GM21390 (cell line): ENCODE data around the gene MMP8.
"Not testable (repeated sequence)": the region's sequence is repeated elsewhere in the genome, so short reads cannot be mapped to it uniquely, and the experiment has no call there.

ENCODE experiments used
- ATAC-seq: cut with Tn5 transposase; IDR thresholded peaks from one replicate; pipeline ENCODE4 v1.9.1; 2021; ENCODE audit not compliant: unreplicated experiment

MMP8 gene, protein sequence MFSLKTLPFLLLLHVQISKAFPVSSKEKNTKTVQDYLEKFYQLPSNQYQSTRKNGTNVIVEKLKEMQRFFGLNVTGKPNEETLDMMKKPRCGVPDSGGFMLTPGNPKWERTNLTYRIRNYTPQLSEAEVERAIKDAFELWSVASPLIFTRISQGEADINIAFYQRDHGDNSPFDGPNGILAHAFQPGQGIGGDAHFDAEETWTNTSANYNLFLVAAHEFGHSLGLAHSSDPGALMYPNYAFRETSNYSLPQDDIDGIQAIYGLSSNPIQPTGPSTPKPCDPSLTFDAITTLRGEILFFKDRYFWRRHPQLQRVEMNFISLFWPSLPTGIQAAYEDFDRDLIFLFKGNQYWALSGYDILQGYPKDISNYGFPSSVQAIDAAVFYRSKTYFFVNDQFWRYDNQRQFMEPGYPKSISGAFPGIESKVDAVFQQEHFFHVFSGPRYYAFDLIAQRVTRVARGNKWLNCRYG

GRCh38 chr11:102724904-102725500 lies at the start of gene MMP8:
Gene MMP8, minus strand, starts transcription at chr11:102724954. Its CDS starts 99 bp downstream, at chr11:102724855.
- no peak for ATAC-seq

DNA sequence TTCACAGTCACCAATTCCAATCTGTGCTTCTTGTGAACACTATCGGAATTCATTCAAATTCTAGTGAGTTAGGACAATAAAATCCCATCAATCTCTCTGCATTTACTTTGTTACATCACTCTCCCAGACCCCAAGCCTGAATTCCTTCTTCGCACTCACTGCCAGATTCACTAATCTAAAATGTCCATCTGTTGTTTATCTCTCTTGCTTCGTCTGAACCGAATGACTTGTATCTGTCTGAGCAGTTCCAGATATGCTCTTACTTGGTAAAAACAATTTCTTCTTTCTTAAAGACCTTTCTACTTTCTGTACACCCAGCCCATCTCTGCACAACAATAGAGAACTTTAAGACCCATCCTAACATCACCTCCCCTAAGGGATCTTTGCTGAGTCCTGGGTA lies 48.6 kb upstream of the MMP8 start:
- no peak for ATAC-seq

- ATAC-seq = no peak
These were observed 46.6 kb upstream of the MMP8 start for GRCh38 chr11:102771351-102771750.

DNA sequence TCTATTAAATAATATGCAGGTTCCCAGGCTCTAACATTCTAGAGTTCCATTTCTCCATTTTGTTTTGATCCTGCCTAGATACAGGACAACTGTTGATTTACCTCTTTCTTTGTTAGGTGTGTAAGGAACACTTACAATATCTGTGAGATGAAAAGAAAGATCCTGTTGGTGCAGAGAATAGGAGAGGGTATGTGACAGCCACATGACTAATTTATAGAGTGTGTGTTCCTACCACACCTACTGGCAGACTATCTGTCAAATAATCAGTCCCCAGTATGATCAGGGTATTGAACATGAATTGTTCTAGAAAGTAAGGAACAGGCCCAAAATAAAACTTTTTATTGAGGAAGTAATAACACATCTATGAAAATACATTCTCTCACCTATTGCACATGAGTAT lies 45.4 kb upstream of the MMP8 start:
- ATAC-seq = no peak

DNA sequence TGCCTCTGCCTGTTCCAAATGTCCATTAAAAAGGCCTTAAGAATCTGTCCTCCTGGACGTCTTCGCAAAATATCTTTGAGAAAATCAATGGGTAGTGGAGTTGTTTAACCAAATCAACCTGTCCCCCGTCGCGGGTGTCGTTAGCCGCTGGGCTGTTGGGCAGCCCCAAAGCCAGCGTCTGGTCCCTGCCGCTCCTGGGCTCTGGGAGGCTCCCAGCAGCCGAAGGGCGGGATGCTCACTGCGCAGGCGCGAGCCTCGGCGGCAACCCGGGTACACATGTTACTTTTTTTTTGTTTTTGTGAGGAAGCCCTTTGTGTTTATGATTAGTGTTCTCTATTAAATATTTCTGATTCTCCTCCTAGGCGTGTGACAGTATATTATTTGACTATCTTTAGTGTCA lies 43.0 kb upstream of the MMP8 start:
- ATAC-seq = no peak

GRCh38 chr11:102763440-102763839 lies 38.7 kb upstream of the MMP8 start:
- ATAC-seq = no peak

DNA sequence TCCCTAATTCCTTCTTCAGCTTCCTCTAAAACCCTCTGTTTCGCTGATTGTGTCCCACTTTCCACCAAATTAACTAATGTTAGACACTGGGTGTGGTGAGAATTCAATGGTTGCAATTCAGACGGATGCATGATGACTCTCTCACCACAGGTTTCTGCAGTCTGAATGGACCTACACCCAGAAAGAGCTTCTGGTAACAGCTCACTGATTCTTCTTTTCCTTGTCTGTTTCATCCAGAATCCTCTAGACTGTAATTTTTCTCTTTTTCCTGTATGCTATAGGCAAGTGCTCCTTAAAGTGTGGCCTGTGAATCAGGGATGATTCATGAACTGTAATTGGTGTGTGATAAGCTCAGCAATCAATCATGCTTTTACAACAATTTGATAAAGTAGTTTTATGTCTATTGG lies 37.6 kb upstream of the MMP8 start:
- ATAC-seq = no peak

DNA sequence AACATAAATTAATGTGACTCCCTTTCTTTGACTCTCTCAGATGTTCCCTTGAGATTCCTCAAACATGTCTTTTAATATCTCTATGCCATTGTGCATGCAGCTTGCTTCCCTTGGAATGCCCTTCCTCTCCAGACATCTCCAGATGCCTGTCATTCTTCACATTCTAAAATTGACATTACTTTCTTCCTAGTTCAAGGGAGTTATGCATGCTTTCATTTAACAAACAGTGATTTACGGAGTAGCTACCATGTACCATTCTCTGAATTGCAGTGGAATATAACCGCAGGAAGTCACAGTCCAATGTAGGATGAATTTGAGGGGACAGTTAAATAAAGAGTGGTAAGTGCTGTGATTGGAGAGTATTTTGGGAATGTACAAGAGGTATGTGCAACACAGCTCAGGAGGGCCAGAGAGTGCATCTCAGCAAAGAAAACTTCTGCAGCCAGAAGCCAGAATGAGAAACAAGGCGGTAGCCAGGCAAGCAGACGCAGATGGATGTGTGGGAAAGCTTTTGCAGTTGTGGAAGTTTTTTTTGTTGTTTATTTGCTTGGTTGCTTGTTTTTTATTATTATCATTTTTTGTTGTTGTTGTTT lies 37.0 kb upstream of the MMP8 start:
- no peak for ATAC-seq

GRCh38 chr11:102760344-102761035 lies 35.7 kb upstream of the MMP8 start:
- ATAC-seq = no peak

DNA sequence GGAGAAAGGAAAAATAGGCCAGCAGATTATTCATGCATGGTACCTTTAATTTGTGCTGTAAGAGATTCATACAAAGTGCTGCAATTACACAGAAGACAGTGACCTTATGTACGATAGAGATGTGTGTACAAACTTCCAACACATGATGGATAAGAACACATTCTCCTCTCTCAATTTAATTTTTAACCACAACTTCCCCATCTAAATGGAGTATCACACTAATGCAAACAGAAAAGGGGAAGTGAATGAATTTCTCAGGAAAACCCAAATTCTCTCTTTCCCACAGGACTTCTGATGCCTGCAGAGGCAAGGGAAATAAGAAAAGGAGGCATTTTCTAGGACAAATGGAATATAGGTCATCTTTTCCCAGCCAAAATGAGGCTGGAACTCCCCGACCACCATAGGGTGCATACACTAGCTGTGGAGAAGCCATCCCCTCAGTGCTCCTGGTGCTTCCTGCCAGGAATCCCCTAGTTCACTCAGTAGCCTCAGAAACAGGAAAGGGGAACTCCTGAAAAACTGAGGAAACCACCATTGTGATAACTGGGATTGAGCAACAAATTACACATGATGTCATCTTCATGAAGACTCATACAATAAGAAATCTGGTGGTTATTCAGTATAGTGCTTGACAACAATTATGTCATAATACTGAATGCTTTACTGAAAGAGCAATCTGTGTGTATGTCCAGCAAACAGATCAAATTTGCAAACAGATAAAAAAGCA lies 33.2 kb upstream of the MMP8 start:
- ATAC-seq = no peak

GRCh38 chr11:102753267-102753666 lies 28.5 kb upstream of the MMP8 start:
- no peak for ATAC-seq

- ATAC-seq = no peak
These were observed 26.9 kb upstream of the MMP8 start for GRCh38 chr11:102751673-102752072.

DNA sequence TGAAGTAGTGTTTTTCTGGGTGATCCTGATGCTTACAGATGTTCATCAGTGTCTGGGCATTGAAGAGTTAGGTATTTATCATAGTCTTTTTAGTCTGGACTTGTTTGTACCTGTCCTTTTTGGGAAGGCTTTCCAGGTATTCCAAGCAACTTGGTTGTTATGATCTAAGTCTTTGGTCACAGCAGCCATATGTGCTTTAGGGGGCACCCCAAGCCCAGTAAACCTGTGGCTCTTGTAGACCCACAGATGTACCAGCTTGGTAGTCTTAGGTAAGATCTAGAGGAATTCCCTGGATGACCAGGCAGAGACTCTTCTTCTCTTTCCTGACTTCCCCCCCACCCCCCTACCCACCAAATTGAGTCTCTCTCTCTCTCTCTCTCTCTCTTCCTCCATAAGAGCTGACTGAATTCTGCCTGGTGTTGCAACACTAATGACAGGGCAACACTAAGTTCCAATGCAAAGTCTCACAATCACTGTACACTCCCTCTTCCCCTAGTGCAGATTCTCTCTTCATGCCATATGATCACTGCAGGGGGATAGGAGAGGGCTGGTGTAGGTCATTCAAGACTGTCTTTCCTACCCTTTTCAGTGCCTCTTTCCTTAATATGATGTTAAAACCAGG lies 24.5 kb upstream of the MMP8 start:
- ATAC-seq = no peak

GRCh38 chr11:102746746-102747578 lies 22.2 kb upstream of the MMP8 start:
- ATAC-seq = not testable (repeated sequence)

DNA sequence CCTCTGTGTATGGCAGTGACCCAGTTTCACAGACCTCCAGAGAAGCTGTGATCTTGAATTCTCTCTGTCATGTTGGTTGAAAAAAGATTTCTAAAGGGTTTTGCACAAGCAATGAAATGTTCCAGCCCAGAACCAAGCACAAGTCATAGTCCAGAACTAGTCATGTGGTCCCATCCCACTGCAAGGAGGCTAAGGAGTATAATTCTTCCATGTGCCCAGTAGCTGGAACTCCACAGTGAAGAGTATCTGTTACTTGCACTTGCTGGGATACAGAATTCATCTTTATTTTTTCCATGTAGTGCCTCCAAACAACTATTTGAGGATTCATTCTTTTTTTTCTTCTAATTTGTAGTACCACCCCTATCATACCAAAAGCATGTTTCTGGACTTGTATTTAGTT lies 9.9 kb upstream of the MMP8 start:
- ATAC-seq = no peak

DNA sequence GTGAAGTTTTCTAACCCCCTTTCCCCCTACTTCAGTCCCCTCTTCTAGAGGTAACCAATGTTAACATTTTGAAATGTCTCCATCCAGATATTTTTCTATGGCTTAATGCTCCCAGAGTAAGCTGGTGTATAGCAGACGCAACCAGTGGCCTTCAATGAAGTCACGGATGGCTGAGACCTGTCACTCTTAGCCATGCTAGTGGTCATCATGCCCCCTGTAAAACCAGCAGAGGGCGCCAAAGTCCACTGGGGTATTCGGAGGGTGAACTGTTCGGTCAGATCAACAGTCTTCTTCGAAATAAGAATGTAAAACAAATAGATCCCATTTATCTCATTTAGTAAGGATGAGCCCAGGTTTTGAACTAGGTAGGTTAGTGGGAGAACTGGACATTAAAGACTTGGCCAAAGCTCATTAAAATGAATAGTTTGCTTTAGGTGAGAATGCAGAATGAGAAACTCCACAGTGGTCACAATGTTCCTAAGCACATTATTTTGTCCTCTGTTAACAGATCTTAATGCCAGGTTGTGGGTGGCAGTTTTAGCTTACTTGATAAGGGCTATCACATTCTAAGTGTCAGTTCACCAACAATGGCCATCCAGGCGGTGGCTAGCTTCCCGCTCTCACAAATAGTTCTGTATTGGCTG lies 8.6 kb upstream of the MMP8 start:
- peak; percentile 94 for ATAC-seq

DNA sequence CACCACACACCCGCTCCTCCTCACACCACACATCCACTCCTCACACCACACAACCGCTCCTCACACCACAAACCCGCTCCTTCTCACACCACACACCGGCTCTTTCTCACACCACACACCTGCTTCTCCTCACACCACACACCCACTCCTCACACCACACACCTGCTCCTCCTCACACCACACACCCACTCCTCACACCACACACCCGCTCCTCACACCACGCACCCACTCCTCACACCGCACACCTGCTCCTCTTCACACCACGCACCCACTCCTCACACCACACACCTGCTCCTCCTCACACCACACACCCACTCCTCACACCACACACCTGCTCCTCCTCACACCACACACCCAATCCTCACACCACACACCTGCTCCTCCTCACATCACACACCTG lies 6.2 kb upstream of the MMP8 start:
- not testable (repeated sequence) for ATAC-seq

DNA sequence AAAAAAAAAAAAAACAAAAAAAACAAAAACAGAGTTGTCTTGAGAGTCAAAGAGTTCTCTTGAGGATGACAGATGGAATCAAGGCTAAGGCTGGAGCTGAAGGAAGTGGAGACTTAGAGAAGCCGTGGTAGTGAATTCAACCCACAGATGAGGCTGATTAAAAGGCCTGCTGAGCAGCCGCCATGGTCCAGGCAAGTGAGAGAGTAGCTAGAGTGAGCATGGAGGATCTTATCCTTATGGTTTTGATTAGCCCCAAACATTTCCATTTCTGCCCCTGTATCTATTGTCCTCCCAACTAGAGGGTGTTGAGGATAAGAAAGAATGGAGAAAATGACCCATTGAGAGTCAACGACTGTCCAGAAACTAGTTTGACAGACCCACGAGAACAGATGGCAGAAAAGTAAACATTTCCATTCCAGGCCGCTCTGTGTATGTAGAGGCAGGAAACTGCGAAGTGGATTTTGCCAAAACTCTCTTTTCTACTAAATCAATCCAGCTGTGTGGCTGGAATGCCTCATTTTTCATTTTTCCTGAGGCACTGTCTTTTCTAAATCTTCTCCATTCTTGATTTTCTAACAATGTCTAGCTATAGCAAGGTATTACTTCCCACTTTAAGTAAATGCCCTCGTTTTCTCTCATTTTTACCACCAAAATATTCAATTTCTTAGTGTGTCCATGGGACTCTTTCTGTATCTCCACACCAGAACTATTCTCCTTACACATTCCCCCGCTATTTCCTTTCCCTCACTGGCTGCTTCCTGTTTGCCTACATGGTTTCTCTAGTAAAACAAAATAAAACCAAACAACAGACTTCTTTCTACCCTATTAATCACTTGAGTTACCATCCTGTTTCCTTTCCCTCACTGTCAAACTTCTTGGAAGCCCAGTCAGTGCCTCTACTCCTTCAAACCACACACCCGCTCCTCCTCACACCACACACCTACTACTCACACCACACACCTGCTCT lies 5.4 kb upstream of the MMP8 start:
- no peak for ATAC-seq
